Neural progenitor cell (in vitro differentiated cells): ENCODE data around the gene ITGA1.

Experiments used
- CTCF ChIP-seq: fragments of 200-600 bp; sonication (generic); IDR thresholded peaks from 2 replicates; pipeline ENCODE4 v1.5.1; 2017; ENCODE audit warnings: antibody characterized with exemption, mild to moderate bottlenecking
- EZH2 ChIP-seq: fragments of 200-600 bp; sonication (generic); IDR thresholded peaks from 2 replicates; pipeline ENCODE4 v1.6.1; 2017; ENCODE audit warnings: antibody characterized with exemption, mild to moderate bottlenecking, moderate library complexity

GRCh38 chr5:52950686-52951085, 163.0 kb downstream of the ITGA1 start:
- TF ChIP-seq CTCF: no peak
- no peak for TF ChIP-seq EZH2
